ENCODE data around the gene DNMT3A.

Gene DNMT3A

DNA sequence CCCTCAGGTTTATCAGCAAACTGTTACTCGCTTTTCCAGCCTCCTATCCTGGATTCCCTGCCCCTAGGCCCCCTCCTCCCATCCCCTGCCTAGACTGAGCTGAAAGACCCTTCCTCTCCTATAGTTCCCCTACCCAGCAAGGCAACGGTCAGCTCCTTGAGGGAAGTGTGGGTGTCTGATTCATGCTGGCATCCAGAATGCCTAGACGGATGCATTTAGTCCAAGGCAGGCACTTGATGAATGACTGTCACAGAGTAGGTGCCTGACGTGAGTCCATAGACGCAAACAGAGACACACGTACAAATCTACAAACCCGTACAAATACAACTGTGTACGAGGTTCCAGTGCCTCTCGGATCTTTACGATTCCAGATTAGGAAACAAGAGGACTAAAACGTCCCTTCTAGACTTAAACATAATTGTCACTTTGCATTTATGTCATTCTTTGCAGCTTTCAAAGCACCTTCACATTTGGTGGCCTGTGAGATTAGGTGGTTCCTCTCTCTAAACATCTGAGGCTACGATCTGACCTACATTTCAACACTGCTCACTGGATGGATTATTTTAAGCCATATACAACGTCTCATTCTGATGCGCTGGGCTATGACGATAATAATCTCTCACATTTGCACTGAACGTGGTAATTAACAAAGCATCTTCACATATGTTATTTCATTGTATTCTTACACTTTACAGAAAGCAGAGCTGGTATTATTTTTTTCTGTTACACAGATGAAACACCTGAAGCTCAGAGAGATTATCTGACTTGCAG lies 36.7 kb downstream of the DNMT3A start:
- DNase-seq (ENCODE audit: low spot score) = no peak

DNA sequence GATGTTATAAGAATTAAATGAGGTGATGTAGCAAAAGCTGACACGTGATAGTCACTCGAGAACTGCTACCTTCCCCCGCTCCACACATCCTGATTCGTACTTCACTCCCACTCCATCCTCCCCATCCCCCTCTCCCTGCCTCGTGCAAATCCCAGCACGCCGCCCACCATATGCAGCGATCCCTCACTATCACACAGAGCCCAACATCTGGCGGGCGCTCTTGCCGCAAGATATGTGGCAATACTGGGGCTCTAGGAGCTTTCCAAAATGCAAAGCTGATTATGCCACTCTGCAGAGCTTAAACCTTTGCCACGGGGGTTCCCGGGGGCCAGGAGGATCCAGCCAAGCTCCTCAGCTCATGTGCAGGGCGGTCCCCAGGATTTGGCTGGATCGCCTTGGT lies 37.4 kb downstream of the DNMT3A start:
- no peak for DNase-seq (ENCODE audit: low spot score)

DNA sequence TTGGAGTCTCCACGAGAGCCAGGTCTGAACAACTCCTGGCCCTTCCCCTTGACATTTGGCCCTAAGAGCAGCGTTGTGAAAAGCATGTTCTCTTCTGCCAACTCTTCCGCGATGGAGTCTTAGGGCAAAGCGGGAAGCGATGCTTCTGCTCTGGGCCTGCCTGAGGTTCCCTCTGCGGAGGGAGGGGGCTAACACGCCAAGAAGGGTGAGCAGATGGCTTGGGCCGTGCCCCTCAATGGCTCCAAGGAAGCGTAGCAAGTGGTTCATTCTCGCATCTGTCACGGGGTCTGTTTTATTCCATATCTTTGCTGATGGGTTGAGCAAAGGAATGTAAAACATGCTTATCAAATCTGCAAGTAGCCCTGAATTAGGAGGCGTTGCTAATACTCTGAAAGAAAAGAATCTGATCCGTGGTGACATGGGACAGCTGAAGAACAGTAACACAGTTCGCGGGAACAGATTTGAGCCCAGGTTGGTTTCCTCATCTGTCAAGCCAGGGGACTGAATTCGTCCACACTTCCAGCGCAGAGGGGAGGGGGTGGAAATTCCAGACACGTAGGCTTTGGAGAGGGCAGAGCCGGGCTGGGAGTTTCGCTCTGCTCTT lies 38.0 kb downstream of the DNMT3A start:
- DNase-seq (ENCODE audit: low spot score) = no peak

DNA sequence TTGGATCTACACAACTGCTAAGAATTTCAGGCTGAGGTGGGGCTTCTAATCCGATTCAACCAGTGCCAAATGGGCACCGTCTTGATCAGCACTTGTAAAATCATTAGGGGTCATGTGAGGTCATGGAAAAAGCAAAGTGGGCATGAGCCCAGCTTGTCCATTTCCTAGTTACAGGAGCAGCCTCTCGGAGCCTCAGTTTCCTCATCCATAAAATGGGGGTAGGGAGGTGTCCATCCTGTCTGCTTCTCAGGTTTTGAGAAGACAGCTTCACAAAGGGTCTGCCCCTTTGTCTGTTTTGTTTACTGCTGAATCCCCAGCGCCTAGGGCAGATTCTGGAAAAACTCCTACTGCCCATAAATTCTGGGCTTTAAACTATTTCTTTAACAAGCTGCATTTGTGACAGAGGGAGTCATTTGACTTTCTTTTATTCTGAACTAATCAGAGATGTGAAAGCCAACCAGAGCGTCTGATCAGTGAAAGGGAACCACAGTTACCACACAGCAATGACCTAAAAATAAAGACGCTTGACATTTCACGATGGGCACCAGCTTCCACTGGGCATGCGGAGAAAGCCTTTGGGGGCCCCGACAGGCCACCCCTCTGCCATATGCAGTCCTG lies 38.9 kb downstream of the DNMT3A start:
- DNase-seq (ENCODE audit: low spot score) = no peak

DNA sequence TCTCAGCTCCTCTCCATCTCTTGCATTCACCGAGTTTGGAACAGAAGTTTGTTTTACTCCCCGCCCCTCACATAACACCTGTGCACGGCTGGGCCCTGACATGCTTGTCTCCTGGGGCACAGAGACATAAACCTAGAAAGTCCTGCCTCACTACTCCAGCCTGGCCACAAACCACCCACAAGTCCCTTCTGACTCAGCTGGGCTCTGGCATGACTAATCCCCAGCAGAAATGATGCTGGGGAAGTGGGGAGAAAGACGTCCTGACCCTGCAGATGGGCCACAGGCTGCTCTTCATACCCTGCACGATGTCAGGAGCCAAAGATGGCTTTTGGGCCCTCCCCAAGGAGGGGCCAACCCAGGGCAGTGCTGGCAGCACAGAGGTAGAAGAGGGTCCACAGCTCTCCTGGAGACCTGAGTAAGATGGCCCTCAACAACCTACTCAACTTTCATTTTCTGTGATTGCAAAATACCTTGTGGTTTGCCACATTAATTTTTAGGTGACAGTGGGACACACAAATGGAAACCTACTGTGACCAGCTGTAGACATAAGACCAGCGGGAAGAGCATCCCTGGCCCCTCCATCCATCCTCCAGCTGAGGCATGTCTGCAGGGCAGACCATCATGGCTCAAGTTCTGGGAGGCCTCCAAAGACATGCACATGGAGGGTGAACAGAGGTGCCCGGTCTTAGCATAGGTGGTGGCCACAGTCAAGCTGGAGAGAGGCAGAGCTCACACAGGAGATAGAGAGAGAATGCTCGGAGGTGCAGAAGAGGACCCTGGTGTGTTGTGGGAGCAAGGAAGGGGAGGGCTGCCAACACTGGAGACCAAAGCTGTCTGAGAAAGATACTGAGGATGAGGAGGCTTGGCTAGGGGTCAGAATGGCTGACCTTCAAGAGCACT lies 40.0 kb downstream of the DNMT3A start:
- no peak for DNase-seq (ENCODE audit: low spot score)

DNA sequence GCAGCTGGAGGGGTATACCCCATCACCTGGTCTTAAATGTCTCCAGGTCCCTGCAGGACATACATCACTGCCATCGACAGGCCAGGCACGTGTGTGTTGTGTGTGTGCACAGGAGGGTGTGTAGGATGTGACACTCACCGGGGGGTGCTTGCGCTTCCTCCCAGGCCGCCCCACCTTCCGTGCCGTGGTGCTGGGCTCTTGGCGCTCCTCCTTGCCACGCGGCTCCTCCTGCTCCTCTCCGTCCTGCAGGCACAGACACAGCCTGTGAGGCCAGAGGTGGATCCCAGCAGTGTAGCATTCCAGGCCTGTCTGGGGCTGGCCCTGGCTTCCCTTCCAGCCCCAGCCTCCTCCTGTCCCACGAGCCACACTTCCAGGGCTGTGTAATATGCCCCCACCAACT lies 41.7 kb downstream of the DNMT3A start:
- DNase-seq (ENCODE audit: low spot score) = no peak

DNA sequence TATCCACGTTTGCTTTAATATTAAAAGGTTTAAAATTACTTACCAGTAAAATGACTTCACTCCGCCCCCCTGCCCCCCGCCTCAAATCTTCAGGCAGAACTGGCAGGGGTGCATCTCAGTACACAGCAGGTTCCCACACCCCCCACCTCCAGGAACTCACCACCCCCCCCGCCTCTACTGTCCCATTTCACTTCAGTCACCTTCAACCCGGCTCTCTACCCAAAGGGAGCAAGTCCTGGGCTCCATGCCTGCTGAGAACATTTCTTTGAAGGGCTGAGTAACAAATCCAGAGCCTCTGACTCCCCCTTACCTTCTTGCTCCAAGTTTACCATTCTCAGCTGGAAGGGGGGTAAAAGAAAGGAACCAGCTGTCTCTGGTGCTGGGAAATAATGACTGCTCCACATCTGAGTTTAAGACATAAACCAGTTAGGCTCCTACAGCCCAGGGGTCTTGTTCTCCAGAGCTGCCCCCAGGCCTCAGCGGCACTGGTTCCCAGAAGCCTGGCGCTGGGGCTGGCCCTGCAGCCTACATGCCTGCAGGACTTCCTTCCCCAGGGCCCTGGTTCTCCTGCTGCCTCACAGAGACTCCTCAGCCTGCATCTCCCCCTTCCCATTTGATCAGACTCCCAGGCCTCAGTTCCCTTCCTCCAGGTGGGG lies 42.8 kb downstream of the DNMT3A start:
- DNase-seq (ENCODE audit: low spot score) = no peak

DNA sequence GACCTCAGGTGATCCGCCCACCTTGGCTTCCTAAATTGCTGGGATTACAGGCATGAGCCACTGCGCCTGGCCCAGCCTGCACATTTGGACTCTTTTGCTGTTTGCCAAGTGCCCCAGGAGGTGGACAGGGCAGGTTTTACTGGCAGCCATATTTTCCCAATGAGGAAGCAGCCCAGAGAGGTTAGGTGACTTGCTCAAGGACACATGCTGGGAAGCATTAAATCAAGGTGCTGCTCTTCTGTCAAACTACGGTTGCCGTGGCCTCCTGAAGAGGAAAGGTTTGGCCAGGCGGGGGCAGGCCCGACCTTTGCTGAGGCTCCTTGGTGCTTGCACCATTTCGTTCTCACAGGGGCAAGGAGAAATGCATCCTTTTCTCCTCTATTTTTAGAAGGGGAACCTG lies 44.0 kb downstream of the DNMT3A start:
- DNase-seq (ENCODE audit: low spot score) = no peak

DNA sequence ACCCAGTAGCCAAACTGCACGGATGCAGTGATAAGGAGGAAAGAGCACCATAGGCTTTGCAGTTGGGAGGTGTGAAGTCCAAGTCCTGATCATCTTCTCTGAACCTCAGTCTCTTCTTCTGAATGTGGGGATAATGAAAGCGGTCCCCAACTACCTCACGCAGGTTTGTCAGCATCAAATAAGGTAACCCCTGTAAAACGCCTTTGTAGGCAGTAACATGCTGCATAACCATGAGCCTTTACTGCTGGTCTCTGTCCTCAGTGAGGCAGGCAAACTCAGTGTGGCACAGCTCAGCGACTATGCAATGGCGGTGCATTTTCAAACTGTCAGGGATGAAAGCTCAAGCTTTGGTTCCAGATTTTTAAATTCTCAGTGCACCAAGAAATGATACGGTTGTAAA lies 46.1 kb downstream of the DNMT3A start:
- no peak for DNase-seq (ENCODE audit: low spot score)

DNA sequence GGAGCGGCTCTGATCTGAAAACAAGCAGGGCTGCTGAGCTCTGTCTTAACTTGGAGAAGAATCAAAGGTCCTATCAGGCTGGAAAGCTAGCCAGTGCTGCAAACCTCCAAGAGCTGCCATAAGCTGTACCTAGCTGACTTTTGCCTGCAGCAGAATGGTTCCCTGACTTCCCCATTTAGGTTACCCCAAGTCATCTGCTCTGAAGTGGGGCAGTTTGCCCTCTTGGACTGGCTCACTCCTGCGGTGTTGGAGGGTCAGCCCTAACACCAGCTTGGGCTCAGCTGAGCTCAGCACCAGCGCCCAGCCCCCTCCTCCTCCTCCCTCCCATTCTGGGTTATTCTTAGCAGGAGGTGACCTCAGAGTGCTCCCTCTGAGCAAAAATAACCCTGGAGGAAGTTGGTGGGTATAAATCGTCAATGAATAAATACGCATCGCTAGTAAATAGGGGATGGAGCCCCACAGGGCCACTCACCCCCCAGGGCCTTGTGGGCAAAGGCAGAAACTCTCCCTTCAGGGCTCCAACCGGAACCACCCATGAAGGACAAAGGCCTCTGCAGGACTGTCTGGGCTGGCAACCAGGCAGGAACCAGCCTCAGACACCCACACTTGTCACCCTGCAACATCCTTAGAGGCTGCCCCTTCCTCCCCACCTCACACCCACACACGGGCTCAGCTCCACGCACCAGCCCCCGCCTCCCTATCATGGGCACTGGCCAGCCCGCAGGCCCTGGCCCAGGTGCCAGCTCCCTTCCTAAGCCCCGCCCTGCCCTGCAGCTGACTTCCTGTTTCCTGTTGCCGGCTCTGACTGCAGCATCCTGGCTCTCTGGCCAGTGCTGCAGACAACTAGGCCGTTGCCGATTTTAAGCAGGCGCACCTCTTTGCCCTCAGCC lies 46.9 kb downstream of the DNMT3A start:
- DNase-seq (ENCODE audit: low spot score) = no peak

DNA sequence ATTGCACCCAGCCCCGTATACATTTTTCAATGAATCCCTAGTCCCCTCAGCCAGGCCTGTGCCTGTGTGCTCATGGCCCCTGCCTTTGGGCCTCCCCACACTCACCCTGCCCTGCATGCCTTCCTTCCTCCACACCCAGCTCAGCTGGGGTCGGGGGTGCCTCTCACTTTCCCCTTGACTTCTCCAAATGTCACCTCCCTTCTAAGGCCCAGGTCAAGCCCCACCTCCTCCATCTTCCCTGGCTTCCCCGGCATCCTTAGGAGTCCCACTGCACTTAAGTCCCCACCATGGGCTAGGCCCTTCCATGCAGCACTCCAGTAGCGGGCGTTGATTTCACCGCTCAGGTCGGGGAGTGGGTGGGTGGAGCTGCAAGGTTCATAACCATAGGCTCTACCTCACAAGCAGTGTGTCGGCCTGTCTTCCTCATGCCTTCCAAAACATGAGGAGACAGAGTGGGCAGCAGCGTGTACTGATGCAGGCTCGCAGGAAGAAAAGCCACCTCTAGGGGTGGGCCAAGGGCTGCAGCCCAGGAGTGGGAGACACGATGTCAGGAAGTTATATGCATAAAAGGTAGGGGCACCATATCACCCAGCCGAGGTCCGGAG lies 47.7 kb downstream of the DNMT3A start:
- no peak for DNase-seq (ENCODE audit: low spot score)

DNA sequence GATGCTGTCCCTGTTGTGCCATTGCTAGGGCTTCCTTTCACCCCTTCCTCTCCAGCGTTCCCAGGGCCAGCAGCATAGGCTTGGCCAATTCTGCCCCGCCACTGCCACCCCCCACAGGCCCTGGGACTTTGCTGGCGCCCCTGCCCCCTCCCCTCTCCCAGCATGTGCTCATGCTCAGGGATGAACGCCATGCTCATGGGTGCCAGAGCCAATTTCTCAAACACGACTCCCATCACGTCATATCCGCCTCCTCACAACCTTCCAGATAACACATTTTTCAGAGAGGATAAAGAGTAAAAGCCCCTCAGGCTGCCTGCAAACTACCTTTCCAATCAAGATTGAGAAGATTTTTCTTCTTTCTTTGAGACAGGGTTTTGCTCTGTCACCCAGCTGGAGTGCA lies 48.6 kb downstream of the DNMT3A start:
- DNase-seq (ENCODE audit: low spot score) = no peak

DNA sequence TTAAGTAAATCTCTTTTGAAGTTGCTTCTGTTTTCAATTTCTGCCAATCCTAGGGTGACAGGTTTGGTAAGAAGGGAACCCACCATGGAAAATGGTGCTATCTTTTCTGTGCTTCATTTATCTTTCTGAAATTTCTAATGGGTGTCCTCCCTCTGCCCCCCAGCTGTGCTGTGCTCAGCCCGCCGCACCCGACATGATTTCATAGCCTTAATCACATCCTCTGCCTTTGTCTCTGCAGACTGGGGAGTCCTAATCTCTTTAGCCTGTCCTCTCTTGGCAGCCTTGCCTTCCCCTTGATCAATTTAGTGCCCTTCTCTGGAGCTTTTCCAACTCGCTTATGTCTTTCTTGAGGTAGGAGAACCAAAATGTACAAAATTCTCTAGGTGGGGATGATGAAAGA lies 49.3 kb downstream of the DNMT3A start:
- no peak for DNase-seq (ENCODE audit: low spot score)

DNA sequence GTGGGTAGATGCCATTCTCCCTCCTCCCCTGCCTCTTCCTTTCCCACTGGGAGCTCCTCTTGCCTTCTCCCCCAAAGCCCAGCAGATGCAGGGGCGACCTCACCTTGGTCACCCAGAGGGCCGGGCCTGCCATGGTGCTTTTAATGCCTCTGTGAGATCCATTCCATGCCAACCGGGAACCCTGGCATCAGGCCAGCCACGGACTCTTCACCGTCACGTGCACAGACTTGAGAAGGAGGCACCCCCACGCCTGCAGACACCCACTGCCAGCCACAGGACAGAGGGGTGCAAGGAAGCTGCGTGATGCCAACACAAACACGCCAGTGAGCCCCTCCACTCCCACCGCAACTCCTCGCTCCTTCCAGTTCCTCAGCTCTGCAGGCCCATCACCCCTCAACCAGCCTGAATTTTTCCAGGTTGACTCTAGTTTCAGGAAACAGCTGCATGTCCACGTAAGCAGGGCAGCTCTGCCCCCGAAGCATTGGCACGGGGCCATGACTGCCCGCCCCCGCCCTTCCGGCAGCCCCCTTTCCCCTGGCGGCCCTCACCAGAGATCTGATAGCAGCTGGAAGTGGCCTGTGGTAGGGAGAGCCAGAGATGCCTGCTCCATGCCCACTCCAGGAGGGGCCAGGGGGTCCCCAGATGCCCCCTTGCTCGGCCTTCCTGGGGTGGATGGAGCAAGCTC lies 50.8 kb downstream of the DNMT3A start:
- DNase-seq (ENCODE audit: low spot score) = no peak

DNA sequence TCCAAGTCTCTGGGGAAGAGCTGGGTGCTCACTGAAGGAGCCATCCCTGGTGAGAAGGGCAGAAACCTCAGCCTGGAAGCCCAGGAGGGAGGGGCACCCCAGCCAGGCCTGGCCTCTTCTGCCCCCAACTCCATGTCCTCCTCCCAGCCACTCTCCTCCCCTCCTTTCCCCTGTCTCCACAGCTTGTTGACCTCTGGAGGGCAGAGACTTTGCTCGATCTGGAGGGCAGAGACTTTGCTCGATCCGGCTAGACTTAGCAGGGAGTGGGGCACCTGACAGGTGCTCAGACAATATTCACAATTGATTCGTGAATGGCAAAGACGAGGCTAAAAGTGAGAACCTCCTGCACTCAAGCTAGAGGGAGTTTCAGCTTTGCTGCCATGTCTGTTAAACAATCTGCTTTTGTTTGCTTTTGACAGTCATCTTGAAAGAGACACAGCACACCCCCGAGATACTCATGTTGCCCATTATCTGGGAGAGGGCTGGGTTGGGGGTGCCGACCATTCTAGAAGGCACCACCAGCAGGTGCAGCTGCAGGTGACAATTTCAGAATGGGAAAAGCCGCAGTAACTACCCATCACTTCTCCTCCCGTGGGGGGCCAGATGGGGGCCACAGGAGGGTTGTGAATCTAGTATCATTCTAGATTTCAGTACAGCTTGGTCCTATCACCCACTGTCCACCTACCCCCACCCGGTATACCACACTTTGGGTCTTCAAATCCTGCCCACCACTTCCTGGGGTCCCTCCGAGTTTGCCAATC lies 54.8 kb downstream of the DNMT3A start:
- no peak for DNase-seq (ENCODE audit: low spot score)

DNA sequence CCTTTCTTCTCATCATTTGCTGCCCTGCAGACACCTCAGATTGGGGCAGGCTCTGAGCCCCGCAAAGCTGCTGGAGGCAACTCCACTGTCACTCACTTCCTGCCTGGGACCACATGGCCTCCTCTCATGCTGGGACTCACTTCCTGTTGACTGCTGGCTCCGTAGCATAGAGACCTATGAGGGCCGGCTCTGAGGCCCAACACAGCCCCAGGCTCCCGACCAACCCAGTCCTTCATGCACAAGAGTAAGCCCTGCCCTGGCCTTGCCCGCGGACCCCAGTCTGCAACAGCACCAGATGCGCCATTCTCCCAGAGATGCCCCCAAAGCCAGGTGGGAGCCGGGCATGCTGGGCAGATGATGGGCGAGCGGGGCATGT lies 55.7 kb downstream of the DNMT3A start:
- DNase-seq (ENCODE audit: low spot score) = no peak

DNA sequence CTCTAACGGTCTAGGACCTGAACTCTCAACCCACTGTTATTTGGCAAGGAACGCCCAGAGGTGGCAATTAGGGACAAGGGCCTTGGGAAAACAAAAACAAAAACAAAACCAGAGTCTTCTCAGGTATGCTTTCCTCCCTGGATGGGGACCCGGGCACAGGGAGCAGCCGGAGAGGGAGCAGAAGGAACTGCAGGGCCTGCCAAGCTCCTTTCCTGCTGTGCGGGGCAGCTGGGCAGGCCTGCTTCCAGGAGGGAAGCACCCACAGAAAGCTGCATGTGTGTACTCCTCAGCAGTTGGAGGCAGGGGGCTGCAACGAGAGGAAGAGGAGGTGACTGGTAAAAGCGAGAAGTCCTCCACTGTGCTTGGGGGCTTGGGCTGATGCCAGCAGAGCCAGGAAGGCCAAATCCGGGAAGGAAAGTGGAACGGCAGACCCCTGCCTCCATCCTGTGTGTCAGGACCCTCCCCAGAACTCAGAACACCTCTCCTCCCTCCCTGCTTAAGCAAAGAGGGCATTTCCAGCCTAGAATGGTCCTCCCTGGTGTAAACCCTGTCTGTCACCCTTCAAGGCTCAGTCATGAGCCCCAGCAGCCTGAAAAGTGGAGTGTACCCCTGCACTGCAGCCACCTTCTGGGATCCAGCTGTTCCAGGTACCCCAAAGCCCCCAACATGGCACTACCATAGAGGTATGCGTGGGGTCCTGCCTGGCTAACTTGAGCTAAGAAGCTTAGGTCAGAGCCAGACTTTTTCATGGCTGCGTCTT lies 56.3 kb downstream of the DNMT3A start:
- DNase-seq (ENCODE audit: low spot score) = no peak

DNA sequence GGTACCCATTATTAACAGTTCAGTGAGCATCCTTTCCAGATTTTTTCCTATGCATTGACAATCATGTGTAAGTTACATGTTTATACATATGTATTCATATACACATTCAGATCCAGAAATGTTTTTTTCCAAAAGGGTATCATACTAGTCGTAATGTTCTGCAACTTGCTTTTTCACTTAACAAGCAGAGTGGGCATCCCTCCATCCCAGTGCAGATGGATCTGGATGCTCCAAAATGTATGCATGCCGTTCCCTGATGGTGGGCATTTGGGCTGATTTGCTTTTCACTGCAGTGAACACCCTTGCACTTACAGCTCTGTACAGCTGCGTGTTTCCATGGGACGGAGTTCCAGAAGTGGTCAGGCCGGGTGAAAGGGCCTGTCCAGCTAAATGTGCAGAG lies 57.0 kb downstream of the DNMT3A start:
- DNase-seq (ENCODE audit: low spot score) = no peak

DNA sequence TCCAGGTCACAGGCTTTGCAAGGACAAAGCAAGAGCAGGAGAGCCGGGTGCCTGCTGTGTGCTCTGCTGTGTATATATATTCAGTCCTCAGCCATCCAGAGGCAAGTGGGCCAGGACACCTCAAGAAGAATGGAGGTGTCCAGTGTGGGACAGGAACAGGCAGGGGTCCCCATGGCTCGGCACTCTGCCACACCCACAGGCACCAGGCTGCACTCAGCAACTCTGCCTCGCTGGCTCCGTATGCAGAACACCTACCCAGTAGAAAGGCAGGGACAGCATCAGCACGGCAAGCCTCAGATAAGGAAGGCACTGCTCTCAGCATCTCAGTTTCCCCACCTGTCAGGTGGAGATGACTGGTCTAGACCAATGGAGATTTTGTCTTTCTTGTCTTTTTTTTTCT lies 57.8 kb downstream of the DNMT3A start:
- DNase-seq (ENCODE audit: low spot score) = no peak

All from HuH-7.5 (cell line).